GM06990 (cell line): ENCODE measurements around the gene HIF1A.
"Not testable (repeated sequence)": the region's sequence is repeated elsewhere in the genome, so short reads cannot be mapped to it uniquely, and the experiment has no call there.

ENCODE experiments used
- DNase-seq: peaks from one replicate; pipeline ENCODE4 v3.0.0-alpha.2; 2011; ENCODE audit not compliant: insufficient read length; ENCODE audit errors: extremely low read depth
- H3K27me3 ChIP-seq: replicated peaks from 2 replicates; pipeline ENCODE4 v1.6.0; 2011; ENCODE audit warnings: low read length; ENCODE audit not compliant: control insufficient read depth, insufficient read depth
- H3K36me3 ChIP-seq: 2 replicates; pipeline ENCODE4 v1.5.1; 2011; ENCODE audit warnings: low read length; ENCODE audit not compliant: control insufficient read depth, insufficient read depth
- H3K4me3 ChIP-seq: replicated peaks from 2 replicates; pipeline ENCODE4 v1.5.1; 2011; ENCODE audit warnings: low read depth, mild to moderate bottlenecking, control low read depth, low read length
- TF ChIP-seq, protein P1 (sequence below): IDR thresholded peaks from 2 replicates; pipeline ENCODE4 v1.5.1; 2011; ENCODE audit warnings: low read length, control low read depth, mild to moderate bottlenecking, inconsistent platforms; ENCODE audit not compliant: insufficient read depth, poor library complexity, severe bottlenecking

The HIF1A gene

GRCh38 chr14:61737915-61738314 lies 42.6 kb downstream of the HIF1A start:
- Histone ChIP-seq H3K36me3 (peaks cover 12% of the 10 kb centered on the region), H3K4me3 (no peak overlapping the region), H3K27me3 (no peaks in the 10 kb centered on the region)
- TF ChIP-seq, protein P1, sequence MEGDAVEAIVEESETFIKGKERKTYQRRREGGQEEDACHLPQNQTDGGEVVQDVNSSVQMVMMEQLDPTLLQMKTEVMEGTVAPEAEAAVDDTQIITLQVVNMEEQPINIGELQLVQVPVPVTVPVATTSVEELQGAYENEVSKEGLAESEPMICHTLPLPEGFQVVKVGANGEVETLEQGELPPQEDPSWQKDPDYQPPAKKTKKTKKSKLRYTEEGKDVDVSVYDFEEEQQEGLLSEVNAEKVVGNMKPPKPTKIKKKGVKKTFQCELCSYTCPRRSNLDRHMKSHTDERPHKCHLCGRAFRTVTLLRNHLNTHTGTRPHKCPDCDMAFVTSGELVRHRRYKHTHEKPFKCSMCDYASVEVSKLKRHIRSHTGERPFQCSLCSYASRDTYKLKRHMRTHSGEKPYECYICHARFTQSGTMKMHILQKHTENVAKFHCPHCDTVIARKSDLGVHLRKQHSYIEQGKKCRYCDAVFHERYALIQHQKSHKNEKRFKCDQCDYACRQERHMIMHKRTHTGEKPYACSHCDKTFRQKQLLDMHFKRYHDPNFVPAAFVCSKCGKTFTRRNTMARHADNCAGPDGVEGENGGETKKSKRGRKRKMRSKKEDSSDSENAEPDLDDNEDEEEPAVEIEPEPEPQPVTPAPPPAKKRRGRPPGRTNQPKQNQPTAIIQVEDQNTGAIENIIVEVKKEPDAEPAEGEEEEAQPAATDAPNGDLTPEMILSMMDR = no peak
- DNase-seq = no peak

DNA sequence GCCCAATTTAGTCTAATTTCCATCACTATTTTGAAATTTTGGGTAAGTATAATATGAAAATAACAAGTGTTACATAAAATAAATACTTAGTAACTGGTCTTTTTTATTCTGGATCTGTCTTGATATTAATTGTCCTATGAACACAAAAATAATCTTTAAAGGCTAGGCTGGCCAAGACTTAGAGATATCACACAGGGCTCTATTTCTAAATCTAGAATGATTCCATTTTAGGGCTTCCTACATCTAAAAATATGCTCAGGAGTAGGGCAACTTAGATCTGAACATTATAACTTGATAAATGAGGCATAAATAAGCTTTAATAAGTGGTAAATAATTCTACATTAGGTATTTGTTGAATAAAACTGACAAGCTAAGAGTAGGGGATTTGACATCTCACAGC lies 43.8 kb downstream of the HIF1A start:
- Histone ChIP-seq H3K36me3 (peaks cover 12% of the 10 kb centered on the region), H3K27me3 (no peaks in the 10 kb centered on the region), H3K4me3 (no peak overlapping the region)
- TF ChIP-seq, protein P1 = no peak
- DNase-seq = no peak

GRCh38 chr14:61742371-61742770 lies 47.1 kb downstream of the HIF1A start:
- no peaks in the 10 kb centered on the region for H3K27me3 ChIP-seq
- TF ChIP-seq, protein P1 = no peak
- no peak overlapping the region for H3K4me3 ChIP-seq
- H3K36me3 ChIP-seq = peaks cover 10% of the 10 kb centered on the region
- DNase-seq = no peak

- Histone ChIP-seq H3K27me3 (no peaks in the 10 kb centered on the region), H3K36me3 (peaks cover 10% of the 10 kb centered on the region), H3K4me3 (no peak overlapping the region)
- DNase-seq = no peak
- TF ChIP-seq, protein P1 = no peak
Measured at GRCh38 chr14:61744238-61744637, 48.9 kb downstream of the HIF1A start.

DNA sequence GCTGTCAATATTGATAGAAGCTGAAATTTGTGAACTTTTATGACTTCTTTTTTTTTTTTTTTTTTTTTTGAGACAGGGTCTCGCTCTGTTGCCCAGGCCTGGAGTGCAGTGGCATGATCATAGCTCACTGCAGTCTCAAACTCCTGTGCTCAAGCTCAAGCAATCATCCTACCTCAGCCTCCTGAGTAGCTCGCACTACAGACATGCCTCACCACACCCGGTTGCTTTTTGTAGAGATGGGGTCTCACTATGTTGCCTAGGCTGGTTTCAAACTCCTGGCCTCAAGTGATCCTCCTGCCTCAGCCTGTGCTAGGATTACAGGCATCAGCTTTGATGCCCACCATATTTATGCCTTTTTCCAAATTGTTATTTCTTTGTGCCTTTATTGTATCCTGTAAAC lies 51.0 kb downstream of the HIF1A start:
- DNase-seq, H3K4me3 ChIP-seq, H3K36me3 ChIP-seq, H3K27me3 ChIP-seq: not testable (repeated sequence)

DNA sequence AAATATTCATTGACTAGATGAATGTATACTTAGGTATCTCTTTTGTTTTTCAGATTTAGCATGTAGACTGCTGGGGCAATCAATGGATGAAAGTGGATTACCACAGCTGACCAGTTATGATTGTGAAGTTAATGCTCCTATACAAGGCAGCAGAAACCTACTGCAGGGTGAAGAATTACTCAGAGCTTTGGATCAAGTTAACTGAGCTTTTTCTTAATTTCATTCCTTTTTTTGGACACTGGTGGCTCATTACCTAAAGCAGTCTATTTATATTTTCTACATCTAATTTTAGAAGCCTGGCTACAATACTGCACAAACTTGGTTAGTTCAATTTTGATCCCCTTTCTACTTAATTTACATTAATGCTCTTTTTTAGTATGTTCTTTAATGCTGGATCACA lies 51.6 kb downstream of the HIF1A start:
- TF ChIP-seq, protein P1 = no peak
- Histone ChIP-seq H3K36me3 (peaks cover 9% of the 10 kb centered on the region), H3K4me3 (no peak overlapping the region), H3K27me3 (no peaks in the 10 kb centered on the region)
- DNase-seq = no peak
